NOMO-1 treated with DMSO at 0.1 percent for 48 hours (cell line): ENCODE measurements around the gene ZNF768.

Source experiments
- DNase-seq: peaks from one replicate; lab custom pipeline; 2025; ENCODE audit not compliant: unreplicated experiment; lab: John Stamatoyannopoulos, UW

ZNF768 gene

GRCh38 chr16:30526137-30526822 is at the start of gene ZNF768:
Gene ZNF768 (minus strand): TSS chr16:30526566. CDS start chr16:30526413, 153 bp downstream.
- DNase-seq = peak; percentile 50

- DNase-seq = no peak
Measured at GRCh38 chr16:30574678-30575077, 48.3 kb upstream of the ZNF768 start.

GRCh38 chr16:30571445-30572322 is 45.3 kb upstream of the ZNF768 start, which contains the start of gene ZNF688:
Gene ZNF688 (minus strand): TSS chr16:30571714. CDS start chr16:30571629, 85 bp downstream.
- DNase-seq = peak; percentile 99

- DNase-seq = no peak
Measured at GRCh38 chr16:30570636-30571444, 44.5 kb upstream of the ZNF768 start.

GRCh38 chr16:30569746-30570635 is 43.6 kb upstream of the ZNF768 start:
- DNase-seq = no peak

GRCh38 chr16:30569281-30569680 is 42.9 kb upstream of the ZNF768 start:
- no peak for DNase-seq

GRCh38 chr16:30567991-30568638 is 41.7 kb upstream of the ZNF768 start:
- peak; percentile 95 for DNase-seq

GRCh38 chr16:30567160-30567990 is 41.0 kb upstream of the ZNF768 start:
- no peak for DNase-seq

GRCh38 chr16:30566531-30566930 is 40.2 kb upstream of the ZNF768 start:
- DNase-seq = no peak

- DNase-seq = no peak
Measured at GRCh38 chr16:30565984-30566383, 39.6 kb upstream of the ZNF768 start.

- no peak for DNase-seq
Measured at GRCh38 chr16:30565526-30565925, 39.2 kb upstream of the ZNF768 start.

GRCh38 chr16:30562021-30562420 is 35.7 kb upstream of the ZNF768 start:
- DNase-seq = no peak

- no peak for DNase-seq
Measured at GRCh38 chr16:30561089-30561816, 34.9 kb upstream of the ZNF768 start.

- DNase-seq = peak; percentile 68
Measured at GRCh38 chr16:30559690-30560089, 33.3 kb upstream of the ZNF768 start.

GRCh38 chr16:30558789-30559377 is 32.5 kb upstream of the ZNF768 start:
- no peak for DNase-seq

- peak; percentile 98 for DNase-seq
Measured at GRCh38 chr16:30557957-30558788, 31.8 kb upstream of the ZNF768 start, which contains the start of gene ZNF764. Gene ZNF764 (minus strand): TSS chr16:30558374. CDS start chr16:30558182, 192 bp downstream.

GRCh38 chr16:30557707-30557956 is 31.3 kb upstream of the ZNF768 start:
- no peak for DNase-seq
